ENCODE results near the gene TNNC2.
A peak's percentile ranks its signal among the peaks of the same experiment; 100 is the strongest.
"Not testable (repeated sequence)": the region's sequence is repeated elsewhere in the genome, so short reads cannot be mapped to it uniquely, and the experiment has no call there.

TNNC2 gene

GRCh38 chr20:45848421-45848820 lies 21.3 kb upstream of the TNNC2 start:
- DNase-seq = no peak

DNA sequence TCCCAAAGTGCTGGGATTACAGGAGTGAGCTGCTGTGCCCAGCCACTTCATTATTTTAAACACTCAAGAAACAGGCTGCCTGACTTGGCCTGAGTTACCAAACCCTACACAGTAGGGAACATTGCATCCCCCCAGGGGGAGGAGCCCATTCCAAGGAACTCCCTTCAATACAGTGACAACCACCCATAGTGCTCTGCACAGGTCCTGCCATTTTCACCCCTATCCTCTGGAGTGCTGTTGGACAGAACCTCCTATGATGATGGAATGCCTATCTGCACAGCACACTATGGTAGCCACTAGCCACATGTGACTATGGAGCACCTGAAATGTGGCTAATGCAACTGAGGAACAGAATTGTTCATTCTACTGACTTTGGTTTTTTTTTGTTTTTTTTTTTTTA lies 18.3 kb upstream of the TNNC2 start:
- DNase-seq = no peak

DNA sequence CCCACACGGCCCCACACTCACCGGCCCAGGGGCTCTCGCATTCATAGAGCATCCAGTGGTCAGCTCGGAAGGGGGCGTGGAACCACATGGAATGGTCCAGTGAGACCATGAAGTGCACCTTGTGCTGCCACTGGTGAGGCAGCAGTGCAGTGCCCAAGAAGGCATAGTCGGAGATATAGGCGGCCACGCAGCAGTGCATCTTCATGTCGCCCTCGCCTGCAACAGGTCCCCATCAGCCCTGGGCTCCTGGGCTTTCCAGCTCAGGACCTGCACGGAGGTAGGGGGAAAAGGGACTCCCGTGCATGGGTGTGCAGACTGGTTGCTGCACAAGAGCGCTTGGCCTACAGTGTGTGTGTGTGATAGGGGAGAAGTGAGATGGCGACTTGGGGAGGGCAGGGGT lies 16.4 kb upstream of the TNNC2 start:
- DNase-seq = no peak

- no peak for DNase-seq
Measured at GRCh38 chr20:45842169-45842812, 15.2 kb upstream of the TNNC2 start.

DNA sequence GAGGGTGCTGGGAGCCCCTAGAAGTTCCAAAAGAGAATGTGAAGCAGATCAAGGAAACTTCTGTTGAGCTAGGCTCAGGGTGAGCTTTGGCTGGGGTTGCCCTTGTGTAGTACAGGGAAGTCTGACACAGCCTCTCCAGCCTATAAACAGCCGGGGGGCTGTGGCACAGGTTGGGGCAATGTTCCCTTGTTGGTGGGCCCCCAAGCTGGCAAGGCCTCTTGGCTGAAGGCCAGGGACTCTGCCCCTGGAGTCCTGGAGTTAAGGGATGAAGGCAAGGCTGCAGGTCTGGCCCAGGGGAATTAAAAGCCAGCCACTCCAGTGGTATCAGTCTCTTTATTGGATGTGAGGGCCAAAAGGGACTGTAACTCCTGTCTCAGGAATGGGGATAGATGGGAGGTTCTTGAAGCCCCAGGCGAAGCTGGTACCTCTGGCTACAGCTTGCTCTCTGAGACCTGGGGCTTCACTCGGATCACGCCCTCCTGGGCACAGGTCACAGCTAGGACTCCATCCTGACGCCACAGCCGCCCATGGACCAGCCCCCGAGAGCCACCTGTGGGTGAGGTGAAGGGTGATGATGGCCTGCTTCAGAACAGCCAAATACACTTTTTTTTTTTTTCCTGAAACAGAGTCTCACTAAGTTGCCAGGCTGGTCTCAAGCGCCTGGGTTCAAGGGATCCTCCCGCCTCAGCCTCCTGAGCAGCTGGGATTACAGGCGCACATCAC lies 14.5 kb upstream of the TNNC2 start:
- no peak for DNase-seq

DNA sequence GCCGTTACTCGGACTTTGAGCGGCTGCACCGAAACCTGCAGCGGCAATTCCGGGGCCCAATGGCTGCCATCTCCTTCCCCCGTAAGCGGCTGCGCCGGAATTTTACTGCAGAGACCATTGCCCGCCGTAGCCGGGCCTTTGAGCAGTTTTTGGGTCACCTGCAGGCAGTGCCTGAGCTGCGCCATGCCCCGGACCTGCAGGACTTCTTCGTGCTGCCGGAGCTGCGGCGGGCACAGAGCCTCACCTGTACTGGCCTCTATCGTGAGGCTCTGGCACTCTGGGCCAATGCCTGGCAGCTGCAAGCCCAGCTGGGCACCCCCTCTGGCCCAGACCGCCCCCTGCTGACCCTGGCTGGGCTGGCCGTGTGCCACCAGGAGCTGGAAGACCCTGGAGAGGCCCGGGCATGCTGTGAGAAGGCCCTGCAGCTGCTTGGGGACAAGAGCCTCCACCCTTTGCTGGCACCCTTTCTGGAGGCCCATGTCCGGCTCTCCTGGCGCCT lies 13.6 kb upstream of the TNNC2 start:
- DNase-seq = no peak

DNA sequence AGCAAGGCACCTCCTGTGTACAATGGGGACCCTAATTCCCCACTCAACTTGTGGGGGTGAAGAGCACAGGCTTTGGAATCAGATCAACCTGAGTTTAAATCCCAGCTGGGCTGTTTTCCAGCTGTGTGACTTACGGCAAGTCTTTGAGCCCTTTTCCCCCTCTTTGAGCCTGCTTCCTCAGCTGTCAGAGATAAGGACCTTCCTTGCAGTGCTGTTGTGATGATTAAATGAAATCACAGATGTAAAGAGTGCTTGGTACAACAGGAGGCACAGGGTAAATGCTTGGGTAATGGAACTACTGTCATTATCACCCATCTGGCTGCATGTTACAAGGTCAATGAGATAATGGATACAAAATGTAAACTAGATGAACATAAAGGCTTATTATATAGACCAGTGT lies 9.7 kb upstream of the TNNC2 start:
- DNase-seq = no peak

- no peak for DNase-seq
Measured at GRCh38 chr20:45835825-45836224, 8.7 kb upstream of the TNNC2 start.

GRCh38 chr20:45835329-45835765 lies 8.2 kb upstream of the TNNC2 start:
- no peak for DNase-seq

- no peak for DNase-seq
Measured at GRCh38 chr20:45834797-45835161, 7.7 kb upstream of the TNNC2 start.

DNA sequence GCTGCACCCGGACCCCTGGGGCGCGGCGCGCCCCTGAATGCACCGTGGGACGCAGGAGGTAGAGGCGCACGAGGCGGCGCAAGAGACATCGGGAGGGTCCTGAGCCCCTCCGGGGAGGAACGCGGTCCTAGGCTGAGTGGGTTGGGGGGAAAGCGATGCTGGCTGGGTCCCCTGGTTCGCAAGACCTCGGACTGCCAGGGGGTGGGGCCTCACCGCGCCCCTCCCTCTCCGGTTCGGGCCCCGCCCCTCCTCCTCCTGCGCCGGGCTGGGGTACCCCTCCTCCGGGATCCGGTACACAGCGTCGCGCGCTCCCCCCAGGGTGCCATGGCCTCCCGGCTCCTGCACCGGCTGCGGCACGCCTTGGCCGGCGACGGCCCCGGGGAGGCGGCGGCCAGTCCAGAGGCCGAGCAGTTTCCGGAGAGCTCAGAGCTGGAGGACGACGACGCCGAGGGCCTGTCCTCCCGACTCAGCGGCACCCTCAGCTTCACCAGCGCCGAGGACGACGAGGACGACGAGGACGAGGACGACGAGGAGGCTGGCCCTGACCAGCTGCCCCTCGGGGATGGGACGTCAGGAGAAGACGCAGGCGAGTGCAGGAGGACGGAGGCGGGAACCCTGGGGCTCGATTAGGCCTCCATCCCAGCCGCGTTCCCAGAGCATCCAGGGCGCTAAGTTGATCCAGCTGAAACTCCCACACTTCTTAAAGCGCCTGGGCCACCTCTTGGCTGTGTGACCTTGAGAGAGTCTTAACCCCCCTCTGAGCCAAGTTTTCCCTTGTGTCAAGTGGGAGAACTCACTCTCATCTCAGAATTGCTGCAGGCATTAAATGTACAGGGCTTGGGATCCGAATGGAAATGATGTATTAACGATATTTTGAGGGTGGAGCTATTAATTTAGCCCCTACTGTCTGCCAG lies 7.0 kb upstream of the TNNC2 start:
- DNase-seq = peak; percentile 77

DNA sequence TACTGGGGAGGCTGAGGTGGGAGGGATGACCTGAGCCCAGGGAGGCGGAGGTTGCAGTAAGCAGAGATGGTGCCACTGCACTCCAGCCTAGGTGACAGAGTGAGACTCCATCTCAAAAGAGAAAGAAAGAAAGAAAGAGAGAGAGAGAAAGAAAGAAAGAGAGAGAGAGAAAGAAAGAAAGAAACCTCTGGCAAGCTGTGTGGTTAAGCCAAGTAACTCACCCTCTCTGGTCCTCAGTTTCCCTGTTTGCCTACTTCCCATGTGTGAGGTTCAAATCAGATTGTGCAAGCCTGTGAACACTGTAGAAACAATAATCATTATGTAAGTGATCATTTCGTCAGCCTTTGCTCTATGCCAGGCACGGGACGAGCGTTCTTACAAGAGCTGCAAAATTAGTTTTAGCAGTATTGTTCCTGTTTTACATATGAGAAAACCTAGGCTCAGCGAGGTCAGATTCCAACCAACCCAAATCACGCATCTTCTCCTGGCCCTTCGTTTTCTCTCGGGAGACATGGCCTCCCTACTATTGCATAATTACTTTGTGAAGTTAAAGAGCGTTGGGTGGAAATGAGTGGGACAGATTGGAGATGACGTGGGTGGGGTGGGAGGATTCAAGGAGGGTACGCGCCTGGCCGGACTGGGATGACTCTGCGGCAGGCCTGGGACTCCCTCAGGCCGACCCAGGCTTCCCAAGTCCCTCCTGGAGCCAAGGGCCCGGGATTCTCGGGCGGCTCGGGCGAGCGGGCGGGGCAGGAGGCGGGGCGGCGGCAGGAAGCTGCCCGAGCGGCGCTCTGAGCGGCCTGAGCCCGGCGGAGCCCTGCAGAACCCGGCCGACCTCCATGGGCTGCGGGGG lies 6.1 kb upstream of the TNNC2 start, which contains the start of gene SNX21:
Gene SNX21, plus strand, starts transcription at position 770 of the 853 bp plus-strand sequence. CDS start 121 bp downstream, outside the sequence.
- no peak for DNase-seq

- DNase-seq = no peak
Measured at GRCh38 chr20:45832619-45833018, 5.5 kb upstream of the TNNC2 start.

DNA sequence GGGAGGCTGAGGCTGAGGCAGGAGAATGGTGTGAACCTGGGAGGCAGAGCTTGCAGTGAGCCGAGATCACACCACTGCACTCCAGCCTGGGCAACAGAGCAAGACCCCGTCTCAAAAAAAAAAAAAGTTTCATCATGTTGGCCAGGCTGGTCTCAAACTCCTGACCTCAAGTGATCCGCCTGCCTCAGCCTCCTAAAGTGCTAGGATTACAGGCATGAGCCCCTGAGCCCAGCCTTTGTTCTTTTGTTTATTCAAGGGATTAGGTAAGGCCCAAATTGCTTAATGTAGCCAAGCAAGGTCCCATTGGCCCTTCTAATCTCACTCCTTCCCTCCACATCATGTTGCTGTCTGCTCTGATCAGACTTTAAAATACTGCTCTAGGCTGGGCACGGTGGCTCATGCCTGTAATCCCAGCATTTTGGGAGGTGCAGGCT lies 2.6 kb upstream of the TNNC2 start:
- DNase-seq = not testable (repeated sequence)

GRCh38 chr20:45828589-45828988 lies 1.5 kb upstream of the TNNC2 start:
- DNase-seq = no peak

- DNase-seq = no peak
Measured at GRCh38 chr20:45827712-45828111, 600 bp upstream of the TNNC2 start.

GRCh38 chr20:45826381-45827019 lies 612 bp downstream of the TNNC2 start:
- no peak for DNase-seq

DNA sequence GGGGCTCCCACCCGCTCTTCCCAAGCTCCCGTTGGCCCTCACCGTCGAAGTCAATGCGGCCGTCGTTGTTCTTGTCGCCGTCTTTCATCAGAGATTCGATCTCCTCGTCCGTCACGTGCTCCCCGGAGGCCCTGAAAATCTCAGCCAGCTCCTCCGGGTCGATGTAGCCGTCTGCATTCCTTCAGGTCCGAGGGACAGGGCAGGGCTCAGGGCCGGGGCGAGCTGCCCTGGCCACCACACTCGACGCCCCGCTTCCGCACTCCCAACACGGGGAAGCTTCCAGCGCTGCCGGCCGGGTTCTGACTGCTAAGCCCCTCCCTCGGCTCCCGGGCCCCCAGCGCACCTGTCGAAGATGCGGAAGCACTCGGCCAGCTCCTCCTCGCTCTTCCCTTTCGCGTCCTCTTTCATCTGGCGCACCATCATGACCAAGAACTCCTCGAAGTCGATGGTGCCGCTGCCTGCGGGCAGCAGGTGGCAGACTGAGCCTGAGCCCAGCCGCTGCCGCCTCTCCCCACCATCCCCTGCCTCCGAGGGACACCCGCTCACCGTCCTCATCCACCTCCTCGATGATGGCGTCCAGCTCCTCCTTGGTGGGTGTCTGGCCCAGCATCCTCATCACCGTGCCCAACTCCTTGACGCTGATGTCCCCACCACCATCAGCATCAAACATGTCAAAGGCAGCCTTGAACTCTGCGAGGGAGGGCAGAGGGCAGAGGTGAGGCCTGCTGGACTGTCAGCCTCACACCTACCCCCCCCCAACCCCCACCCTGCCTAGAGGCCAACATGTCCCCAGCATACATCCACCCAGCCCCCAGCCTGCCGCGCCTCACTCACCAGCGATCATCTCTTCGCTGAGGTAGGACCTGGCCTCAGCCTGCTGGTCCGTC lies 2.9 kb downstream of the TNNC2 start:
- peak; percentile 72 for DNase-seq

DNA sequence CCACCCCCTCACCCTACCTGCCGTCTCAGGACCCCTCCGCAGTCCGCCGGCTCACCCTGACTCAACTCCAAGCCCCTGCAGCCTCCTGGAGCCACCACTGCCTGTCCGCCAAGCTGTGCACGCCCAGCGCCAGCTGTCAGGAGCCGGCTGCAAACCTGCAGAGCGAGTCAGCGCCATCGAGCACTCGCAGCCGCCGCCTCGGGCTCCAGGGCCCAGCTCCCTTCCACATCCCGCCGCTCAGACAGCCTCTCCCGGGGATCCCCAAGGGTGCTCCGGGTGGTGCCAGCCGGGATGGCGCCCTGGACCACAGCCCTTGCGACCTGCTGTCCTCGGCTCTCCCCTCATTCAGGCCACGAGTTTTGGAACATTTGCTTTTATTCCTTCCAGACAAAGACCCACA lies 4.3 kb downstream of the TNNC2 start:
- DNase-seq = no peak

DNA sequence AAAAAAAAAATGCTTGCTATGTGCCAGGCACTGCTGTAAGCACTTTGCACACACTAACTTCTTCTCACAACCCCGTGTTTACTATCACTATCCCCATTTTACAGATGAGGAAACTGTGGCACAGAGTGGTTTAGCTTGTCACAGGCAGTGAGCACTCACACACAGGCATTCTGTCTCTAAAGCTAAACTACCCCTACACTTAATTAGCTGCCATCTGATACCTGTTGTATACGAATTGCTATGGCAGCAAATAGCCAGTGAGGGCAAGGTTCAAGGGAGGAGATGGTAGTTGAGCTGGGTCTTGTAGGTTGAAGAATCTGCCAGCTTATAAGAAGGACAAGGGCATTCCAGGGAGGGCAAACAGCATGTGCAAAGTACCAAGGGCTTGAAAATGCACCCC lies 5.2 kb downstream of the TNNC2 start:
- DNase-seq = no peak

DNA sequence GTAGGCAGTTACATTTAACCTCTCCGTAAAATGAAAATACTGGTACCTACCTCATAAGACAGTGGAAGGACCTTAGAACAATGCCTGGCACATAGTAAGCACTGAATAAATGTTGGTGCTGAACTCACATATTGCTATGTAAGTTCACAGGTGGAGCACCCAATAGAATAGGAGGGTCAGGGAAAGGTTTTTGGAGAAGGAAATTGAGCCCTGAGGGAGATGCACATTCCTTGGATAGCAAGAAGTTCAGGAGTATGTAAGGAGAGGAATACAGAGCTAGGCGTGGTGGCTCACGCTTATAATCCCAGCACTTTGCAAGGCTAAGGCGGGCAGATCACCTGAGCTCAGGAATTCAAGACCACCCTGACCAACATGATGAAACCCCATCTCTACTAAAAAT lies 7.6 kb downstream of the TNNC2 start:
- no peak for DNase-seq

Data from activated CD8-positive, alpha-beta memory T cell treated with anti-CD3 and anti-CD28 coated beads for 24 hours (primary cell).